MM.1S (cell line): ENCODE results near the gene ALDH8A1.

Source experiments
- DNase-seq: peaks from one replicate; pipeline ENCODE4 v3.0.0-alpha.2; 2015
- H2AFZ ChIP-seq: fragments of 300-600 bp; sonication (generic); 2 replicates; pipeline ENCODE4 v1.6.0; 2016; ENCODE audit warnings: antibody characterized with exemption, low read length
- H3F3A ChIP-seq: fragments of 300-600 bp; sonication (generic); 2 replicates; pipeline ENCODE4 v1.6.1; 2016; ENCODE audit warnings: mild to moderate bottlenecking, antibody characterized with exemption, low read length, moderate library complexity, mixed read lengths; ENCODE audit not compliant: insufficient read depth
- H3K27ac ChIP-seq: fragments of 300-600 bp; sonication (generic); 2 replicates; pipeline ENCODE4 v1.5.1; 2016; ENCODE audit warnings: mild to moderate bottlenecking, low read length
- H3K27me3 ChIP-seq: fragments of 300-600 bp; sonication (generic); replicated peaks from 2 replicates; pipeline ENCODE4 v1.6.0; 2016; ENCODE audit warnings: low read length; ENCODE audit not compliant: insufficient read depth
- H3K36me3 ChIP-seq: fragments of 300-600 bp; sonication (generic); replicated peaks from 2 replicates; pipeline ENCODE4 v1.6.1; 2016; ENCODE audit warnings: mild to moderate bottlenecking, low read length, mixed read lengths; ENCODE audit not compliant: insufficient read depth
- H3K4me1 ChIP-seq: fragments of 300-600 bp; sonication (generic); 2 replicates; pipeline ENCODE4 v1.6.1; 2016; ENCODE audit warnings: low read length, mixed read lengths
- H3K4me2 ChIP-seq: fragments of 300-600 bp; sonication (generic); 2 replicates; pipeline ENCODE4 v1.6.0; 2016; ENCODE audit warnings: low read depth, low read length
- H3K4me3 ChIP-seq: fragments of 300-600 bp; sonication (generic); 2 replicates; pipeline ENCODE4 v1.5.1; 2016; ENCODE audit warnings: low read length, mixed read lengths
- H3K79me2 ChIP-seq: fragments of 300-600 bp; sonication (generic); 2 replicates; pipeline ENCODE4 v1.6.1; 2016; ENCODE audit warnings: mixed run types, low read length, mixed read lengths
- H3K9ac ChIP-seq: fragments of 300-600 bp; sonication (generic); 2 replicates; pipeline ENCODE4 v1.6.1; 2016; ENCODE audit warnings: low read length, mixed read lengths
- H3K9me2 ChIP-seq: fragments of 300-600 bp; sonication (generic); replicated peaks from 2 replicates; pipeline ENCODE4 v1.6.1; 2016; ENCODE audit warnings: mild to moderate bottlenecking, low read length, mixed read lengths; ENCODE audit not compliant: insufficient read depth
- H3K9me3 ChIP-seq: fragments of 300-600 bp; sonication (generic); replicated peaks from 2 replicates; pipeline ENCODE4 v1.6.1; 2016; ENCODE audit warnings: mild to moderate bottlenecking, low read length, mixed read lengths; ENCODE audit not compliant: insufficient read depth
- H4K20me1 ChIP-seq: fragments of 300-600 bp; sonication (generic); 2 replicates; pipeline ENCODE4 v1.6.1; 2016; ENCODE audit warnings: mild to moderate bottlenecking, low read length, moderate library complexity, mixed read lengths; ENCODE audit not compliant: insufficient read depth
- EZH2 ChIP-seq: fragments of 300-600 bp; sonication (generic); optimal IDR thresholded peaks from 2 replicates; pipeline ENCODE3; 2017; ENCODE audit warnings: low read depth, mild to moderate bottlenecking, antibody characterized with exemption, low read length, mixed read lengths
- EZH2phosphoT487 ChIP-seq: fragments of 300-600 bp; sonication (generic); IDR thresholded peaks from 2 replicates; pipeline ENCODE4 v1.6.1; 2018; ENCODE audit warnings: antibody characterized with exemption, low read length
- TF ChIP-seq, protein P1 (sequence below): fragments of 300-600 bp; sonication (generic); IDR thresholded peaks from 2 replicates; pipeline ENCODE4 v1.5.1; 2016; ENCODE audit warnings: antibody characterized with exemption, low read length, mixed read lengths

The ALDH8A1 gene

DNA sequence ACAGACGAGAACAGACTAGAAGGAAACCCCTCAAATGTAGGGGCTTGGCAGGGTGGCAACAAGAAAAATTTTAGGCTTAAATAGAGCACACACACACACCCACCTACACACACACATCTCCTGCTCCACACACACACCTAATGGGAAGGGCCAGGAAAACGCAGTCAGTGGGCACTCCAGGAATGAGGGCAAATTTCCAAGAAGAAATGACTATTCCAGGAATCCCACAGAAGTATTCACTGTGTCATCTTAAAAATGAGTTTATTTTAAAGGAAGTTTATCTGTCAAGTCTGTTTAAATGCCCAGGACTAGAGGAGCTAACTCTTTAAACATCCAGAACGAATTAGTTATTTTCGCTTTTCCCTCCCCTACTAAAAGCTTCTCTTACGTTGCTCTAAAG, 13.0 kb downstream of the ALDH8A1 start:
- Histone ChIP-seq H2AFZ (no peak overlapping the region), H3K9ac (no peak overlapping the region), H3K27ac (no peak overlapping the region), H3F3A (no peaks in the 10 kb centered on the region), H4K20me1 (no peaks in the 10 kb centered on the region), H3K9me3 (no peaks in the 10 kb centered on the region), H3K36me3 (no peaks in the 10 kb centered on the region), H3K79me2 (no peaks in the 10 kb centered on the region), H3K4me1 (no peaks in the 10 kb centered on the region), H3K4me2 (no peak overlapping the region), H3K27me3 (no peaks in the 10 kb centered on the region), H3K9me2 (no peaks in the 10 kb centered on the region), H3K4me3 (no peak overlapping the region)
- DNase-seq = no peak
- TF ChIP-seq EZH2 (no peak), EZH2phosphoT487 (no peak)
- TF ChIP-seq, protein P1, sequence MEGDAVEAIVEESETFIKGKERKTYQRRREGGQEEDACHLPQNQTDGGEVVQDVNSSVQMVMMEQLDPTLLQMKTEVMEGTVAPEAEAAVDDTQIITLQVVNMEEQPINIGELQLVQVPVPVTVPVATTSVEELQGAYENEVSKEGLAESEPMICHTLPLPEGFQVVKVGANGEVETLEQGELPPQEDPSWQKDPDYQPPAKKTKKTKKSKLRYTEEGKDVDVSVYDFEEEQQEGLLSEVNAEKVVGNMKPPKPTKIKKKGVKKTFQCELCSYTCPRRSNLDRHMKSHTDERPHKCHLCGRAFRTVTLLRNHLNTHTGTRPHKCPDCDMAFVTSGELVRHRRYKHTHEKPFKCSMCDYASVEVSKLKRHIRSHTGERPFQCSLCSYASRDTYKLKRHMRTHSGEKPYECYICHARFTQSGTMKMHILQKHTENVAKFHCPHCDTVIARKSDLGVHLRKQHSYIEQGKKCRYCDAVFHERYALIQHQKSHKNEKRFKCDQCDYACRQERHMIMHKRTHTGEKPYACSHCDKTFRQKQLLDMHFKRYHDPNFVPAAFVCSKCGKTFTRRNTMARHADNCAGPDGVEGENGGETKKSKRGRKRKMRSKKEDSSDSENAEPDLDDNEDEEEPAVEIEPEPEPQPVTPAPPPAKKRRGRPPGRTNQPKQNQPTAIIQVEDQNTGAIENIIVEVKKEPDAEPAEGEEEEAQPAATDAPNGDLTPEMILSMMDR = no peak

DNA sequence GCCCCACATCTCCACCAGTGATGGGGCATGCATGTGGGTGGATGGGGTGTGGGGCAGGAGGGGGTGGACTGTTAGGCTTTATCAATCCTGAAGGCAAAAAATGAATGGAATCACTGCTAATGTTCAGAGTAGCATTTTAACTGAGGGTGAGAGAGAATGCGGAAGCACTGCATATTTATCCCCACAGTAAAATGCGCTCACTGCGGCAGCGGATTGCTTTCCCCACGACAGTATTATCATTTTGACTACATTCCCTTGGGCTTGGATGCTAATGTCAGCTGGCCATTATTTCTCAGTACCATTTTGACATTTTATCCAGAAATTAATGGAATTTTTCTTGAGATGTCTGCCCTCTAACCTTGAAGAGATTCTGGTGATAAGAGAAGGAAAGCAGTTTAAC, 13.4 kb downstream of the ALDH8A1 start:
- no peaks in the 10 kb centered on the region for H3K4me1 ChIP-seq
- no peak overlapping the region for H3K4me3 ChIP-seq
- H3F3A ChIP-seq = no peaks in the 10 kb centered on the region
- no peak overlapping the region for H3K9ac ChIP-seq
- H3K27ac ChIP-seq = no peak overlapping the region
- no peak overlapping the region for H2AFZ ChIP-seq
- no peaks in the 10 kb centered on the region for H4K20me1 ChIP-seq
- no peak overlapping the region for H3K4me2 ChIP-seq
- no peaks in the 10 kb centered on the region for H3K9me2 ChIP-seq
- no peaks in the 10 kb centered on the region for H3K79me2 ChIP-seq
- TF ChIP-seq EZH2 = no peak
- no peak for TF ChIP-seq EZH2phosphoT487
- TF ChIP-seq, protein P1 = no peak
- no peaks in the 10 kb centered on the region for H3K36me3 ChIP-seq
- H3K9me3 ChIP-seq = no peaks in the 10 kb centered on the region
- no peak for DNase-seq
- H3K27me3 ChIP-seq = no peaks in the 10 kb centered on the region

DNA sequence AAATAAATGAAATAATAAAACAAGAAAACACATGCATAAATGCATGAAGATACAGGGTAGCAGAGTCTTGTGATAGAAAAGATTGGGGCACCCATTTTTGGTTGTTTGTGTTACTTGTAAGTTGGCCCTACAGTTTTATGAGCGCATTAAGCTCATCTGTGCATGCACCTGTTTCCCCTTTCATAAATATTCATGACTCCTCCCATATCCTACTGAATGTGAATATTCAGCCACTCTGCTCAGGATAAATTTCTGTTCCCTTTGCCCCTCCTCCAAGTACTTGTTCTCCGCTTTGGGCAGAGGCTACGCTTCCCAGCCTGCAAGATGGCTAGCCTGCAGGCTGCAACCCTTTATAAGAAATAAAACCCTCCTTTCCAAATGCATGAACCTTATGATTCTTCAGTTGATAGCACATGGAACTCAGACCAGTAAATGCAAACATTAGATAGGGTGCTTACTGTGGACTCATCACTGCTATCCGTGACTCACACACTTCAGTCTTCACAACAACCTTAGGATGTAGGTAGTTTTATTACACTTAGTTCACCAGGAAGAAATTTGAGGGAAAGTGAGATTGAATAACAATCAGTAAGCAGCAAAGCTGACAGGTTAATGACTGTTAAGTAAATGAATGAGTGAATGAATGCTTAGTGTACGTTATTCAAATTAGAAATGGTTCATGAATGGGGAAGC, 15.0 kb downstream of the ALDH8A1 start:
- TF ChIP-seq, protein P1 = no peak
- TF ChIP-seq EZH2 (no peak), EZH2phosphoT487 (no peak)
- no peaks in the 10 kb centered on the region for H3K36me3 ChIP-seq
- no peaks in the 10 kb centered on the region for H3K27me3 ChIP-seq
- H3F3A ChIP-seq = no peaks in the 10 kb centered on the region
- H3K27ac ChIP-seq = no peak overlapping the region
- no peak overlapping the region for H3K4me3 ChIP-seq
- no peaks in the 10 kb centered on the region for H4K20me1 ChIP-seq
- H3K9me2 ChIP-seq = no peaks in the 10 kb centered on the region
- H2AFZ ChIP-seq = no peak overlapping the region
- H3K9me3 ChIP-seq = no peaks in the 10 kb centered on the region
- H3K4me2 ChIP-seq = no peak overlapping the region
- DNase-seq = no peak
- H3K9ac ChIP-seq = no peak overlapping the region
- H3K79me2 ChIP-seq = no peaks in the 10 kb centered on the region
- no peaks in the 10 kb centered on the region for H3K4me1 ChIP-seq
